ENCODE measurements around the gene CACHD1. TPM values are rescaled to one million over a fixed set of nuclear protein-coding genes. Genes with fewer than 3 reads are reported as not detected.

The CACHD1 gene
- total RNA-seq, 4 donors from 2014 or later, result 1.6 to 3.2 (median 2.2) TPM; not detected in 1

- Histone ChIP-seq H3K4me3 (no peak overlapping the region), H3K4me1 (no peaks in the 10 kb centered on the region), H3K9me3 (peaks cover 0 to 4% of the 10 kb centered on the region in 2 donors), H3K36me3 (no peaks in the 10 kb centered on the region), H3K27me3 (no peaks in the 10 kb centered on the region), H3K27ac (no peak overlapping the region)
- DNase-seq, result no peak
- TF ChIP-seq EP300 (IDR thresholded peaks at IDR 0.05; ENCODE audit: low read depth) (no peak), POLR2A (IDR thresholded peaks at IDR 0.05) (no peak), POLR2AphosphoS5 (IDR thresholded peaks at IDR 0.05) (no peak), CTCF (IDR thresholded peaks at IDR 0.05) (no peak)
- in situ Hi-C loops (cut with MboI; ENCODE audit: low pct_ligation_motif_present in 1 of 4, low pct_unique_long_range_greater_than_20kb in 1 of 4, low sequenced_read_pairs in 3 of 4), result no loop called here
- 74 to 81% methylated on average over 2 of the region's 2 CpGs for WGBS, 2 donors (ENCODE audit: low coverage in 1 of 2)
- intact Hi-C loops (cut with DNase I; ENCODE audit: low total_unique reads), result no loop called here
These were observed 245.3 kb downstream of the CACHD1 start for GRCh38 chr1:64715186-64715585.

- Histone ChIP-seq H3K36me3 (no peaks in the 10 kb centered on the region), H3K27me3 (no peaks in the 10 kb centered on the region), H3K4me3 (no peak overlapping the region), H3K4me1 (no peaks in the 10 kb centered on the region), H3K27ac (no peak overlapping the region), H3K9me3 (peaks cover 0 to 4% of the 10 kb centered on the region in 2 donors)
- intact Hi-C loops (cut with DNase I; ENCODE audit: low total_unique reads), result no loop called here
- in situ Hi-C loops (cut with MboI; ENCODE audit: low pct_ligation_motif_present in 1 of 4, low pct_unique_long_range_greater_than_20kb in 1 of 4, low sequenced_read_pairs in 3 of 4), result no loop called here
- whole genome bisulfite sequencing, 2 donors (ENCODE audit: low coverage in 1 of 2), result 74 to 89% methylated on average over 1 to 2 of the region's 2 CpGs
- no peak for DNase-seq
- no peak for TF ChIP-seq EP300 (IDR thresholded peaks at IDR 0.05; ENCODE audit: low read depth)
- TF ChIP-seq CTCF (IDR thresholded peaks at IDR 0.05), result no peak
- TF ChIP-seq POLR2A (IDR thresholded peaks at IDR 0.05), result no peak
- TF ChIP-seq POLR2AphosphoS5 (IDR thresholded peaks at IDR 0.05), result no peak
These were observed 251.2 kb downstream of the CACHD1 start for GRCh38 chr1:64721135-64721534.

- Histone ChIP-seq H3K27me3 (no peaks in the 10 kb centered on the region), H3K4me3 (no peak overlapping the region), H3K36me3 (no peaks in the 10 kb centered on the region), H3K9me3 (peaks cover 0 to 4% of the 10 kb centered on the region in 2 donors), H3K27ac (no peak overlapping the region), H3K4me1 (no peaks in the 10 kb centered on the region)
- DNase-seq, result no peak
- in situ Hi-C loops (cut with MboI; ENCODE audit: low pct_ligation_motif_present in 1 of 4, low pct_unique_long_range_greater_than_20kb in 1 of 4, low sequenced_read_pairs in 3 of 4) (no loop called here), intact Hi-C loops (cut with DNase I; ENCODE audit: low total_unique reads) (no loop called here)
- WGBS, 2 donors (ENCODE audit: low coverage in 1 of 2), result 85 to 93% methylated on average over 2 of the region's 2 CpGs
- TF ChIP-seq EP300 (IDR thresholded peaks at IDR 0.05; ENCODE audit: low read depth) (no peak), CTCF (IDR thresholded peaks at IDR 0.05) (no peak), POLR2AphosphoS5 (IDR thresholded peaks at IDR 0.05) (no peak), POLR2A (IDR thresholded peaks at IDR 0.05) (no peak)
These were observed 251.7 kb downstream of the CACHD1 start for GRCh38 chr1:64721576-64722145.

GRCh38 chr1:64727861-64728260 is 257.9 kb downstream of the CACHD1 start:
- H3K36me3 ChIP-seq, result no peaks in the 10 kb centered on the region
- WGBS, 2 donors (ENCODE audit: low coverage in 1 of 2), result 71 to 88% methylated on average over 1 of the region's 1 CpG
- H3K27me3 ChIP-seq, result no peaks in the 10 kb centered on the region
- TF ChIP-seq CTCF (IDR thresholded peaks at IDR 0.05) (no peak), POLR2AphosphoS5 (IDR thresholded peaks at IDR 0.05) (no peak)
- H3K27ac ChIP-seq, result no peak overlapping the region
- no peak overlapping the region for H3K4me3 ChIP-seq
- in situ Hi-C loops (cut with MboI; ENCODE audit: low pct_ligation_motif_present in 1 of 4, low pct_unique_long_range_greater_than_20kb in 1 of 4, low sequenced_read_pairs in 3 of 4) (no loop called here), intact Hi-C loops (cut with DNase I; ENCODE audit: low total_unique reads) (no loop called here)
- DNase-seq, result no peak
- no peaks in the 10 kb centered on the region for H3K9me3 ChIP-seq
- H3K4me1 ChIP-seq, result no peaks in the 10 kb centered on the region
